ENCODE data around the gene TBL2. TPM values are rescaled to one million over a fixed set of nuclear protein-coding genes. Genes with fewer than 3 reads are reported as not detected.

TBL2 gene
- total RNA-seq, 1 experiment from 2014 or later, result 60.1 TPM

DNA sequence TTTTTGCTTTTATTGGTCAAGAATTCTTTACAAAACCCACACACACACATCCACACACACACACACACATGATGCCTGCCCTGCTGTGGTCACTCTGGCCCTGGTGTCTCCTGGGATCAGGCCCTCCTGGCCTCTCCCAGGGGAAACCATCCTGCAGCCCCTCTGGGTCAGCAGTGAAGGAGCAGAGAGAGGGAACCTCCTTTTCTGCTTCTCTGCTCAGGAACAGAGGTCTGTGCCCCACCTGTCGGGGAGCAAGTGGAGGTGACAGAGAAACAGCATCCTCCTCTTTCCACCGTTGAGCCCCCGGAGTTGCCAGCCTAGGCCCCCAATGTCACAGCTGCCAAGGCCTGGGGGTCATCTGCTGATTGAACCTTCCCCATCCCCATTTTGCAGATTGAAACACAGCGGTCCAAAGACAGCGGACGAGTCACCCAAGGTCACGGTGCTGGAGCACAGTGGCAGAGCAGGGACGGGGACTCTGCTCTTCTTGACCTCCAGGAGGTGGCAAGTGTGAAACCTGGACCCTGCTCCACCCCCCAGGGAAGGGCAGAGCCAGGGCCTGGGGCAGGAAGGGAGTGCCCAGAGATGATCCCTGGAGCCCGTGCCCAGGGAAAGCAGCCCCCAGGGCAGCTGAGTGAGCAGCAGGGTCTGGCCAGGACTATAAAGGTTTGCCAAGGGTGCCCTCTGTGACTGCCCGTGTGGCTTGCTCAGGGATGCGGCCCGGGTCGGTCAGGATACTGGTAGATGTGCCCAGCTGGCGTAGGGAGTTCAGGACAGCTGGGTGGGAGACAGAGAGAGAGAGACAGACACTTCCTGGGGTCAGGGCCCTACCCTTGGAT is 15.0 kb upstream of the TBL2 start:
- H3K36me3 ChIP-seq (ENCODE audit: control insufficient read depth, insufficient read depth, low read length), result no peaks in the 10 kb centered on the region
- H3K9me3 ChIP-seq (ENCODE audit: control insufficient read depth, insufficient read depth, low read depth, low read length), result no peaks in the 10 kb centered on the region
- no peaks in the 10 kb centered on the region for H3K4me1 ChIP-seq (ENCODE audit: control insufficient read depth, insufficient read depth, low read length)
- BruUV-seq (replicated peaks), result no TSS peak
- no peak for DNase-seq (ENCODE audit: low read depth, low spot score)
- in situ Hi-C loops (cut with HindIII; ENCODE audit: low pct_unique_long_range_greater_than_20kb, low sequenced_read_pairs), result no loop called here
- H3K27me3 ChIP-seq (ENCODE audit: control insufficient read depth, insufficient read depth, low read length), result no peaks in the 10 kb centered on the region
- H3K4me3 ChIP-seq (ENCODE audit: low read depth in 2 of 2, low read length in 2 of 2), result no peak overlapping the region
- ChIA-PET POLR2A (no interaction called here), CTCF (no interaction called here)
- ATAC-seq, result no peak
- TF ChIP-seq POLR2AphosphoS5 (IDR thresholded peaks at IDR 0.05; ENCODE audit: low read depth, low read length) (no peak), SIN3A (IDR thresholded peaks at IDR 0.05; ENCODE audit: borderline replicate concordance, insufficient read depth, low read depth, low read length) (no peak), CTCF (IDR thresholded peaks at IDR 0.05) (no peak), TCF7L2 (IDR thresholded peaks at IDR 0.05; ENCODE audit: low read depth, low read length) (no peak)
- TF ChIP-seq, protein P1, sequence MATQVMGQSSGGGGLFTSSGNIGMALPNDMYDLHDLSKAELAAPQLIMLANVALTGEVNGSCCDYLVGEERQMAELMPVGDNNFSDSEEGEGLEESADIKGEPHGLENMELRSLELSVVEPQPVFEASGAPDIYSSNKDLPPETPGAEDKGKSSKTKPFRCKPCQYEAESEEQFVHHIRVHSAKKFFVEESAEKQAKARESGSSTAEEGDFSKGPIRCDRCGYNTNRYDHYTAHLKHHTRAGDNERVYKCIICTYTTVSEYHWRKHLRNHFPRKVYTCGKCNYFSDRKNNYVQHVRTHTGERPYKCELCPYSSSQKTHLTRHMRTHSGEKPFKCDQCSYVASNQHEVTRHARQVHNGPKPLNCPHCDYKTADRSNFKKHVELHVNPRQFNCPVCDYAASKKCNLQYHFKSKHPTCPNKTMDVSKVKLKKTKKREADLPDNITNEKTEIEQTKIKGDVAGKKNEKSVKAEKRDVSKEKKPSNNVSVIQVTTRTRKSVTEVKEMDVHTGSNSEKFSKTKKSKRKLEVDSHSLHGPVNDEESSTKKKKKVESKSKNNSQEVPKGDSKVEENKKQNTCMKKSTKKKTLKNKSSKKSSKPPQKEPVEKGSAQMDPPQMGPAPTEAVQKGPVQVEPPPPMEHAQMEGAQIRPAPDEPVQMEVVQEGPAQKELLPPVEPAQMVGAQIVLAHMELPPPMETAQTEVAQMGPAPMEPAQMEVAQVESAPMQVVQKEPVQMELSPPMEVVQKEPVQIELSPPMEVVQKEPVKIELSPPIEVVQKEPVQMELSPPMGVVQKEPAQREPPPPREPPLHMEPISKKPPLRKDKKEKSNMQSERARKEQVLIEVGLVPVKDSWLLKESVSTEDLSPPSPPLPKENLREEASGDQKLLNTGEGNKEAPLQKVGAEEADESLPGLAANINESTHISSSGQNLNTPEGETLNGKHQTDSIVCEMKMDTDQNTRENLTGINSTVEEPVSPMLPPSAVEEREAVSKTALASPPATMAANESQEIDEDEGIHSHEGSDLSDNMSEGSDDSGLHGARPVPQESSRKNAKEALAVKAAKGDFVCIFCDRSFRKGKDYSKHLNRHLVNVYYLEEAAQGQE (IDR thresholded peaks at IDR 0.05; ENCODE audit: insufficient read depth in 1 of 2, low read depth in 2 of 2, low read length in 1 of 2), result no peak
- intact Hi-C loops (cut with micrococcal nuclease; ENCODE audit: unreplicated experiment), result no loop called here
- no peak overlapping the region for H3K27ac ChIP-seq (ENCODE audit: low read length)

GRCh38 chr7:73586911-73587310 is 8.5 kb upstream of the TBL2 start:
- H3K27ac ChIP-seq (ENCODE audit: low read length), result no peak overlapping the region
- ChIA-PET CTCF (interaction anchor here (0.6 kb wide), 1 partner anchor 78 kb away, joined by 3 read pairs; no protein-coding TSS in a partner anchor), POLR2A (interaction anchor here (0.5 kb wide), 1 partner anchor 29 kb away, joined by 7 read pairs; the partner anchor contains the start of gene BCL7B)
- TF ChIP-seq SIN3A (IDR thresholded peaks at IDR 0.05; ENCODE audit: borderline replicate concordance, insufficient read depth, low read depth, low read length) (no peak), POLR2AphosphoS5 (IDR thresholded peaks at IDR 0.05; ENCODE audit: low read depth, low read length) (no peak), CTCF (IDR thresholded peaks at IDR 0.05) (no peak), TCF7L2 (IDR thresholded peaks at IDR 0.05; ENCODE audit: low read depth, low read length) (no peak)
- TF ChIP-seq, protein P1 (IDR thresholded peaks at IDR 0.05; ENCODE audit: insufficient read depth in 1 of 2, low read depth in 2 of 2, low read length in 1 of 2), result no peak
- in situ Hi-C loops (cut with HindIII; ENCODE audit: low pct_unique_long_range_greater_than_20kb, low sequenced_read_pairs) (no loop called here), intact Hi-C loops (cut with micrococcal nuclease; ENCODE audit: unreplicated experiment) (no loop called here)
- no peak overlapping the region for H3K4me3 ChIP-seq (ENCODE audit: low read depth in 2 of 2, low read length in 2 of 2)
- no TSS peak for BruUV-seq (replicated peaks)
- no peaks in the 10 kb centered on the region for H3K27me3 ChIP-seq (ENCODE audit: control insufficient read depth, insufficient read depth, low read length)
- no peaks in the 10 kb centered on the region for H3K9me3 ChIP-seq (ENCODE audit: control insufficient read depth, insufficient read depth, low read depth, low read length)
- H3K36me3 ChIP-seq (ENCODE audit: control insufficient read depth, insufficient read depth, low read length), result no peaks in the 10 kb centered on the region
- 0 out of 2 replicates have a peak, but pooled peaks cover 4% of the 10 kb centered on the region for H3K4me1 ChIP-seq (ENCODE audit: control insufficient read depth, insufficient read depth, low read length)
- ATAC-seq (no peak), DNase-seq (ENCODE audit: low read depth, low spot score) (no peak)
